Breast epithelium (tissue), 3 donors: ENCODE measurements around the gene CST3.

Experiments
- CTCF ChIP-seq, 3 donors: fragments of 450-650 bp; IDR thresholded peaks; one replicate each; pipeline ENCODE4 v1.5.1; 2016 to 2017; ENCODE audit warnings: antibody characterized with exemption in 3 of 3, mild to moderate bottlenecking in 3 of 3, moderate library complexity in 3 of 3
- POLR2A ChIP-seq: fragments of 450-650 bp; IDR thresholded peaks from one replicate; pipeline ENCODE4 v1.6.1; 2016; ENCODE audit warnings: antibody characterized with exemption, mild to moderate bottlenecking, moderate library complexity

GRCh38 chr20:23641936-23642751, 4.4 kb upstream of the CST3 start:
- TF ChIP-seq CTCF (IDR thresholded peaks at IDR 0.05) (no peak), POLR2A (no peak)
